Glutamatergic neuron (in vitro differentiated cells): ENCODE results near the gene BMPR1B. TPM values are rescaled to one million over a fixed set of nuclear protein-coding genes. Genes with fewer than 3 reads are reported as not detected.

Experiments used
- DNase-seq: peaks from one replicate; pipeline ENCODE4 v3.0.0; 2022
- H3K27ac Mint-ChIP-seq: one replicate; pipeline ENCODE4 v1.8.0; 2020; ENCODE audit warnings: mild to moderate bottlenecking, mixed read lengths, inconsistent platforms; ENCODE audit not compliant: unreplicated experiment
- H3K27me3 Mint-ChIP-seq: one replicate; pipeline ENCODE4 v1.8.0; 2020; ENCODE audit warnings: mild to moderate bottlenecking, moderate library complexity, mixed read lengths, inconsistent platforms; ENCODE audit not compliant: unreplicated experiment
- H3K36me3 Mint-ChIP-seq: one replicate; pipeline ENCODE4 v1.8.0; 2020; ENCODE audit warnings: mild to moderate bottlenecking, mixed read lengths, inconsistent platforms; ENCODE audit not compliant: unreplicated experiment
- H3K4me1 Mint-ChIP-seq: one replicate; pipeline ENCODE4 v1.8.0; 2020; ENCODE audit warnings: mild to moderate bottlenecking, low read depth, mixed read lengths, inconsistent platforms; ENCODE audit not compliant: unreplicated experiment
- H3K4me3 Mint-ChIP-seq: one replicate; pipeline ENCODE4 v1.8.0; 2020; ENCODE audit warnings: mild to moderate bottlenecking, mixed read lengths, inconsistent platforms; ENCODE audit not compliant: unreplicated experiment
- H3K9me3 Mint-ChIP-seq: one replicate; pipeline ENCODE4 v1.8.0; 2020; ENCODE audit warnings: mild to moderate bottlenecking, moderate library complexity, mixed read lengths, inconsistent platforms; ENCODE audit not compliant: unreplicated experiment
- total RNA-seq: library from RNA; stranded (reverse); fragmentation: NEBNext Ultra II Directional; extraction: Animal tissue kit (Norgen Biotek cat#: 25700); gene quantifications from one replicate; pipeline ENCODE4 v1.2.1, GENCODE V29; 2021; ENCODE audit not compliant: unreplicated experiment
- TF ChIP-seq, protein P1 (sequence below): fragments of 200-600 bp; sonication (generic); IDR thresholded peaks from one replicate; pipeline ENCODE4 v1.5.0; 2021; ENCODE audit not compliant: partially characterized antibody, unreplicated experiment

The BMPR1B gene
- total RNA-seq, 1 donor from 2014 or later: 2.4 TPM

DNA sequence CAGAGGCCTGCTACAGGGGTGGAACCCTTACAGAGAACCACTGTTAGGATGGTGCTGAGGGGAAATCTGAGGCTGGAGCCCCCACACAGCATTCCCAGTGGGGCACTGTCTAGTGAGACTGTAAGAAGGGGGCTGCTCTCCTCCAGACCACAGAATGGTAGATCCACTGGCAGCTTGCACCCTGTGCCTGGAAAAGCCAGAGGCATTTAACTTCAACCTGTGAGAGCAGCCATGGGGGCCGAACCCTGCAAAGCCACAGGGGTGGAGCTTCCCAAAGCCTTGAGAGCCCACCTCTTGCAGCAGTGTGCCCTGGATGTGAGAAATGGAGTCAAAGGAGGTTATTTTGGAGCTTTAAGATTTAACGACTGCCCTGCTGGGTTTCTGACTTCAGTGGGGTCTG, 159.4 kb downstream of the BMPR1B start:
- Mint-ChIP-seq H3K4me1 (no peaks in the 10 kb centered on the region), H3K27ac (no peak overlapping the region), H3K4me3 (no peak overlapping the region), H3K27me3 (no peaks in the 10 kb centered on the region), H3K36me3 (peaks cover 11% of the 10 kb centered on the region), H3K9me3 (peaks cover 2% of the 10 kb centered on the region)
- TF ChIP-seq, protein P1, sequence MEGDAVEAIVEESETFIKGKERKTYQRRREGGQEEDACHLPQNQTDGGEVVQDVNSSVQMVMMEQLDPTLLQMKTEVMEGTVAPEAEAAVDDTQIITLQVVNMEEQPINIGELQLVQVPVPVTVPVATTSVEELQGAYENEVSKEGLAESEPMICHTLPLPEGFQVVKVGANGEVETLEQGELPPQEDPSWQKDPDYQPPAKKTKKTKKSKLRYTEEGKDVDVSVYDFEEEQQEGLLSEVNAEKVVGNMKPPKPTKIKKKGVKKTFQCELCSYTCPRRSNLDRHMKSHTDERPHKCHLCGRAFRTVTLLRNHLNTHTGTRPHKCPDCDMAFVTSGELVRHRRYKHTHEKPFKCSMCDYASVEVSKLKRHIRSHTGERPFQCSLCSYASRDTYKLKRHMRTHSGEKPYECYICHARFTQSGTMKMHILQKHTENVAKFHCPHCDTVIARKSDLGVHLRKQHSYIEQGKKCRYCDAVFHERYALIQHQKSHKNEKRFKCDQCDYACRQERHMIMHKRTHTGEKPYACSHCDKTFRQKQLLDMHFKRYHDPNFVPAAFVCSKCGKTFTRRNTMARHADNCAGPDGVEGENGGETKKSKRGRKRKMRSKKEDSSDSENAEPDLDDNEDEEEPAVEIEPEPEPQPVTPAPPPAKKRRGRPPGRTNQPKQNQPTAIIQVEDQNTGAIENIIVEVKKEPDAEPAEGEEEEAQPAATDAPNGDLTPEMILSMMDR: no peak
- DNase-seq: no peak

DNA sequence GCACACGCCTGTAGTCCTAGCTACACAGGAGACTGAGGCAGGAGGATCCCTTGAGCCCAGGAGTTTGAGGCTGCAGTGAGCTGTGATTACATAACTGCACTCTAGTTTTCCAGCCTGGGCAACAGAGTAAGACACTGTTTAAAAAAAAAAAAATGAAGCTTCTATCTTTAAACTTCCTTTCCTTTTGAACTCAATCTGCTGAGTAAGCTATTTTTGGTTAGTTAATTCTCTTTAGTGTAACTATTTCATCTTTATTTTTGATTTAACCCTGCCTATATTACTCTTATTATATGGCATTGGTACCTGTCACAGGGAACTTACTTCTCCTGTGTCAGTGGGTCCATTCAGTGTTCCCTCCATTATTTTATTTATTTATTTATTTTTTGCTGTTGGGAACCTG, 160.8 kb downstream of the BMPR1B start:
- Mint-ChIP-seq H3K9me3 (peaks cover 2% of the 10 kb centered on the region), H3K36me3 (peaks cover 11% of the 10 kb centered on the region), H3K27me3 (no peaks in the 10 kb centered on the region), H3K27ac (no peak overlapping the region), H3K4me3 (no peak overlapping the region), H3K4me1 (no peaks in the 10 kb centered on the region)
- TF ChIP-seq, protein P1: no peak
- DNase-seq: no peak

DNA sequence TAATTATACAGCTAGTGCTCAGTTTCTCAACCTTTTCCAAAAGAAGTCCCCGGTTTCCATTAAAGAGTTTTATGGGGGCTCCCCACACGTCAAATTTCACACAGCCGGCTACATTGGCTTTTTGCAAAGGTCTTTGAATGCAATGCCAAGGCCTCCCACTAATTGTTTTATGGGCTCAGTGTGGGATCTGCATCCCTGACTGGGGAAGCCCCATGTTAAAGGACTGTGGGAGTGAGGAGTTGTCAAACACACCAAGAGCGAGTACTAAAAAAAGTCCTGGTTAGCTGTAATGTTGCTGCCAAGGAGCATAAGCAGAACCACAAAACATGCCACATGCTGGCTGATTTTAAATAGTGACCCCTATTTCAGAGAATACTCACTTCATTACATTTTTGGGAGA, 162.6 kb downstream of the BMPR1B start:
- H3K36me3 Mint-ChIP-seq: peaks cover 11% of the 10 kb centered on the region
- H3K27ac Mint-ChIP-seq: no peak overlapping the region
- H3K27me3 Mint-ChIP-seq: no peaks in the 10 kb centered on the region
- no peak for DNase-seq
- H3K4me3 Mint-ChIP-seq: no peak overlapping the region
- H3K9me3 Mint-ChIP-seq: peaks cover 2% of the 10 kb centered on the region
- TF ChIP-seq, protein P1: no peak
- H3K4me1 Mint-ChIP-seq: no peaks in the 10 kb centered on the region

DNA sequence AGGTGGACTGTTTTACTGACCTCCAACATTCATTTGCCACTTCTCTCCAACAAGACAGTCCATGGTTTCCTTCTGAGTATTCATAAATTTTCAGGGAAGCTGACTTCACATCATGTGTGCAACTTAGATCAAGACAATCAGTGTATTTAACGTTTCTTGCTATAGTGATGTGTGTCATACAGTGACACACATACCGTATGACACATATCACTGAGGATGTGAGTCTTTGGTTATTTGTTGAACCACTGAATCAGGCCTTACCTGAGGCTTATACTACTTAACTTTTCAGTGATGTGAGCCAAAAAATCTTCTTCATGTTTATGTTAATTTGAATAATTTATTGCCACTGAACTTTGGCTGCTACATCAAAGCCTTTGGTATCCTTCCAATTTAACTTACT, 166.8 kb downstream of the BMPR1B start:
- no peaks in the 10 kb centered on the region for H3K36me3 Mint-ChIP-seq
- H3K4me3 Mint-ChIP-seq: no peak overlapping the region
- H3K9me3 Mint-ChIP-seq: no peaks in the 10 kb centered on the region
- TF ChIP-seq, protein P1: no peak
- H3K27me3 Mint-ChIP-seq: no peaks in the 10 kb centered on the region
- no peak overlapping the region for H3K27ac Mint-ChIP-seq
- no peak for DNase-seq
- peaks cover 4% of the 10 kb centered on the region for H3K4me1 Mint-ChIP-seq

DNA sequence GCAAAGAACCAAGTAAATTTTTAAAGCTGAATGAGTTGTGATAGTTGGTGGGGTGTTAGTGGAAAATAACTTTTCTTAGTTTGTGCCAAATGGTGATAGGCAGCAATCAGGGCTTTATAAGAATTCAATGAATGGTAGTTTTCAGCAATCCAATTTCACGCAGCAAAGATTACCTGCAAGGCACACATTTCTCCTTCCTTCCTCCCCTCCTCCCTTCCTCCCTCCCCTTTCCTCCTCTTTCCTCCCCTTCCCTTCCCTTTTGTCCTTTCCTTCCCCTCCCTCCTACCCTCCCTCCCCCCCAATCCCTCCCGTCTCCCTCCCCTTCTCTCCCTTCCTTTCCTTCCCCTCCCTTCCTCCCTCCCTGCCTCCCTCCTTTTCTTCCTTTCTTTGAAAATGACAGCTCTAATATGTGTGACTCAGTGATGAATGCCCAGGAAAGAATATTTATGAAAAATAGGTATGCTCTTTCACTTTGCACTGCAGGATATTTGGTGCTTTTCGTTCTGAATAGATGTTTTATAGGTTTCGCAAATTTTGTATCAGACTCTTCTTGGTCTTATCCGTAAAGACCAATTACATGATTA, 168.1 kb downstream of the BMPR1B start:
- H3K36me3 Mint-ChIP-seq: no peaks in the 10 kb centered on the region
- no peaks in the 10 kb centered on the region for H3K9me3 Mint-ChIP-seq
- H3K4me1 Mint-ChIP-seq: peaks cover 8% of the 10 kb centered on the region
- H3K27ac Mint-ChIP-seq: no peak overlapping the region
- no peak overlapping the region for H3K4me3 Mint-ChIP-seq
- TF ChIP-seq, protein P1: no peak
- H3K27me3 Mint-ChIP-seq: no peaks in the 10 kb centered on the region
- DNase-seq: no peak
